IMR-90 (cell line): Measurements from ENCODE around the gene ZNF646.
A peak's percentile ranks its signal among the peaks of the same experiment; 100 is the strongest.

ENCODE experiments used
- POLR2A ChIP-seq: IDR thresholded peaks from 2 replicates; pipeline ENCODE4 v1.6.1; 2012; ENCODE audit warnings: mild to moderate bottlenecking, low read depth, low read length
- RCOR1 ChIP-seq: IDR thresholded peaks from 2 replicates; pipeline ENCODE4 v1.6.1; 2012; ENCODE audit warnings: mild to moderate bottlenecking, low read length, improper control_type of control experiment; ENCODE audit not compliant: insufficient replicate concordance
- TF ChIP-seq, protein P1 (sequence below): conservative IDR thresholded peaks from 2 replicates; pipeline ENCODE4 v1.5.1; 2012; ENCODE audit warnings: mild to moderate bottlenecking, low read depth, low read length, improper control_type of control experiment

DNA sequence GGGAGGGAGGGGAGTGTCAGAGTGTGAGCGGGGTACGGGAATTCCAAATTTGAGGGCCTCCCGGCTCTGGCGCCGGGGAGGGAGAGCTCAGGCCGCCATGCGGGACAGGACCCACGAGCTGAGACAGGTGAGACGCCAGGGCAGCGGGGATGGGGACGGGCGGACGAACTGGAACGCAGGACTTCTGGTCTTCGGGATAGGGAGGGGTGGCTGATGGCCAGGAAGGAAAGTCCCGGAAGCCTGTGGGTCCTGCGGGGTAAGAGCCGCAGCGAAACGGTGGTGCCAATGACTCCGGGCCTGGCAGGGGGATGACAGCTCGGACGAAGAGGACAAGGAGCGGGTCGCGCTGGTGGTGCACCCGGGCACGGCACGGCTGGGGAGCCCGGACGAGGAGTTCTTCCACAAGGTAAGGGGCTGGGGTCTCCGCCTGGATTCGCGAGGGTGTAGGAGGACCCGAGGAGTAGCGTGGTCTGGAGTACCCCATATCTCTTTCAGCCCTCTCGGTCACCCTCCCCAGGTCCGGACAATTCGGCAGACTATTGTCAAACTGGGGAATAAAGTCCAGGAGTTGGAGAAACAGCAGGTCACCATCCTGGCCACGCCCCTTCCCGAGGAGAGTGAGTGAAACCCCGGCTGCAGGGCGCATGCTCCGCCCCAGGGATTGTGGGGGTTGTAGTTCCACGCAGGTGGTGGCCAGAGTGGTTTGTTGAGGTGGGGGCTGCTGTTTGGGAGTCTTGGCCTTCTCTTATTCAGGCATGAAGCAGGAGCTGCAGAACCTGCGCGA is 40.3 kb upstream of the ZNF646 start:
- TF ChIP-seq POLR2A (peak; percentile 77), RCOR1 (no peak)
- TF ChIP-seq, protein P1, sequence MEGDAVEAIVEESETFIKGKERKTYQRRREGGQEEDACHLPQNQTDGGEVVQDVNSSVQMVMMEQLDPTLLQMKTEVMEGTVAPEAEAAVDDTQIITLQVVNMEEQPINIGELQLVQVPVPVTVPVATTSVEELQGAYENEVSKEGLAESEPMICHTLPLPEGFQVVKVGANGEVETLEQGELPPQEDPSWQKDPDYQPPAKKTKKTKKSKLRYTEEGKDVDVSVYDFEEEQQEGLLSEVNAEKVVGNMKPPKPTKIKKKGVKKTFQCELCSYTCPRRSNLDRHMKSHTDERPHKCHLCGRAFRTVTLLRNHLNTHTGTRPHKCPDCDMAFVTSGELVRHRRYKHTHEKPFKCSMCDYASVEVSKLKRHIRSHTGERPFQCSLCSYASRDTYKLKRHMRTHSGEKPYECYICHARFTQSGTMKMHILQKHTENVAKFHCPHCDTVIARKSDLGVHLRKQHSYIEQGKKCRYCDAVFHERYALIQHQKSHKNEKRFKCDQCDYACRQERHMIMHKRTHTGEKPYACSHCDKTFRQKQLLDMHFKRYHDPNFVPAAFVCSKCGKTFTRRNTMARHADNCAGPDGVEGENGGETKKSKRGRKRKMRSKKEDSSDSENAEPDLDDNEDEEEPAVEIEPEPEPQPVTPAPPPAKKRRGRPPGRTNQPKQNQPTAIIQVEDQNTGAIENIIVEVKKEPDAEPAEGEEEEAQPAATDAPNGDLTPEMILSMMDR, result no peak
